HPDE6-E6E7 (cell line): ENCODE data around the gene FSD1L.

Source experiments
- DNase-seq: peaks from one replicate; pipeline ENCODE4 v3.0.0; 2011; ENCODE audit warnings: missing footprints; ENCODE audit errors: extremely low spot score

FSD1L gene

DNA sequence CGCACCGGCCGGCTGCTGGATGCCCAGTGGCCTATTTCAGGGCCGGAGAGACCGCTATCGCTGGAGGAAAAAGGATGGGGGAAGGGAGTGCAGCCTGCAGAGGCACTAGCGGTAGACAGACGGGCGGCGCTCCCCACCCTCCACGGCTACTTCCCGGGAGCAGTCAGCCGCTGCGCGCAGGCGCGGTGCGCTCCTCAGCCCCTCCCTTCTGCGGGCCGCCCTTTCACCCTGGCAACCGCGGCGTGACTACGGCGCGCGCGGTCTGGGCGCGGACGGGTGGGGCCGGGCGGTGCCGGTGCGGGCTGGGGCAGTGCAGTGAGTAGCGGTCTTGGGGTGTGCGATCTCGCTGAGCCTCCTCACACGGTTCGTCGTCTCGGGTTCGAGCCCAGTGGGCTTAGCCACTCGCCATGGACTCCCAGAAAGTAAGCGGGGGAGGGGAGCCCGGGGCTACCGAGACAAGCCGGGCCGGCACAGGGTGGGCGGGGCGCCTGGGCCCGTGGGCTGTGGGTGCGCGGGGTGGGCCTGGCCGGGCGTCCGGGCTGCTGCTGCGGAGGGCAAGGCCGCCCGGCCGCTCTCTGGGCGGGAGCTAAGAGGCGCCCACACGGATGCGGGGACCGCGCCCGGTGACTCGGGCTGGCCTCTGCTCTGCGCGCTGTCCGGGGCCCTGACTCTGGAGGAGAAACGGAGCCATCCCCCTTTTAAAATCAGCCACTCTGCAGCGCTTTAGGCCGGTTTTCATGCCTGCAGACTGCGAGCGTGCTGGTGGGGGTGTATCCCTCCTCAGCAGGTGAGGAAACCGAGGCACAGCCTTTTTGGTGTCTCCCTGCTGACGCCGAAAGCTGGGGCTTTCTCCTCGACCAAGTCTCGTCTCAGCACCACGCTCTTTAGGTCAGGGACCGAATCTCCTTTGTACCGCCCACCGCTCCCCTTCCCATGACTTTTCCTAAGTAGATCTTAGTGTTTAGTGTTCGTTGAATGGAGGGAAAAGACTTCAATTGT is at the start of gene FSD1L:
TSS of gene FSD1L (plus strand) at position 221 of the 999 bp plus-strand sequence. CDS start at position 408, 187 bp downstream.
- peak; percentile 89 for DNase-seq

DNA sequence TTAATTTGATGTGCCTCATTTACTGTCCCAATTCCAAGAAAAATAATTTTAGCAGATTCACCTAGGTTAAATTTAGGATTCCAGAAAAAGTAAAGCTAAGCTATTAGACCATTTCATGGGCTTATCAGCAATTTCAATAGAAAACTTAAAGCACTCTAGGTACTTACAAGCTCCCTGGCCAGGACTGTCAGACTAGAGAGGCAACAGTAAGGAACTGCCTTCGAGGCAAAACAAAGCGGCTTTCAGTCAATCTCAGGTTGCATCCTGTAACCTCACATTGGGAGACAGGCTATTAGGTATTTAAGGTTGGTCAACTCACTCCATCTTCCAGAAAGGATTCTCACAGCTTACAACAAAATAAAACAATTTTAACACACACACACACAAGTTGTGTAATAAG is 48.7 kb upstream of the FSD1L start:
- DNase-seq: no peak

DNA sequence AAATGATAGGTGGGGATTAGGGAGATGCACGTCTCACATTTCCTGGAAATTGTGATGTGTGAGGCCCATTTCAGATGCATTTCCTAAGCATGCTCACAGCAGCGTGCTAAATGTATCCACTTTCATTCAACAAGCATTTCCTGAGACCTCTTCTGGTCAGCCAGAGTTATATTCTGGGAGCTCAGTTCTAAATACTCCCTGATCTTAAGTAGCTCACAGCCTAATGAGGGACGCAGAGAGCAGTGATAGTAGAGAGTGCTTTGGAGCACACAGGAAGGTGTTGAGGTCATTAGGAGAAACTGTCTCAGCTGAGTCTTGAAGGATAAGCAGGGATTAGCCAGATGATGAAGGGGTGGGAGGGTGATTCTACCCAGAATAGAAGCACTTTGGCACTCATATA is 46.2 kb upstream of the FSD1L start:
- DNase-seq: no peak

DNA sequence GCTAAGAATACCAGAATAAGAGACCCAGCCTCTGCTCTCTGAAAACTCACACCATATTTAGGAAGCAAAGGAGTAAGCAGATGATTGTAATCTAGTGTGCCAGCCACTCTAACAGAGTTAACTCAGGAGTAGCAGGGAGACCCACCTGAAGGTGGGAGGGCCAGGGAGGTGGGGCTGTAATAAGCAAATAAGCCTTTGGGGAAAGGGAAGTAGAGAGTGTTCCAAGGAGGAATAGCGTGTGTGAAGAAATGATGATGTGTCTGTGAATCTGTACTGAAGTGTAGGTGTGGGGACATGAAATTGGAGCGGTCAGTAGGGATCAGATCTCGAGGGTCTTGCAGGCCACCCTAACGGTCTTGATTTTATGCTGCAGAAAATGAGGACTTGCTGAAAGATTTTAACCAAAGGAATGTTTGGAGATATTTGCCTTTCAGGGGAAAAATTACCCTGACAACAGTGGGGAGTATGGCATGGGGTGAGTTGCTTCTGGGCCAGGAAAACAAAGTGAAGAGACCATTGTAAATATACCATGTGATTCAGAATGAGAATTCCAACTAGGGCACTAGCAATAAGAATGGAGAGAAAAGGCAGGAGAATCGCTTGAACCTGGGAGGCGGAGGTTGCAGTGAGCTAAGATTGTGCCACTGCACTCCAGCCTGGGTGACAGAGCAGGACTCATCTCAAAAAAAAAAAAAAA is 44.1 kb upstream of the FSD1L start:
- no peak for DNase-seq

DNA sequence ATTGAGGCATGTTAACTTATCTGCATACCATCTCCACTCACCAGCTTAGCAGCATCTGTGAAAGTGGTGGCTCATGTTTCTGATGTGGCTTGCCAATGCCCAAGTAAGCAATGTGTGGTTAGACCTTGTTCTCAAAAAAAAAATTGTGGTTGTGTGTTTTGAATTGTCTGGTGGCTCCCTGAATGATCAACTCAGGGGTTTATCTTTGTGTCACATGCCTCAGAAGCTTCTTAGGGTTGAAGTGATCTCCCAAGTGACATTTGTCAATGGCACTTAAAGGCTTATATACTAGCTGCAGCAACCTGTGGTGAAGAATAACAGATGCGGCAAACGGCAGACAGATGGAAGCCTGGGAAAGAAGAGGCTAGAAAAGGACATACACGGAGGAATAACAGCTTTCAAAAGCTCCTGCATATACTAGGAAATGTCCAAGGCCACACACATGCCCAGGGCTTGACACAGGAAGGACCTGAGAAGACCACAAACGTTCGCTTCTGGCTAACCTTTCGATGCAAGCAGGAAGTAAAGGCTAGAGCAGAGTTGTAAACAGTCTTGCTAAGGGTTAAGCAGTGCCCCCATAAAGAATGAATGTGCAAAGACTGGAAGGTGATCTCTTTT is 42.2 kb upstream of the FSD1L start:
- no peak for DNase-seq

DNA sequence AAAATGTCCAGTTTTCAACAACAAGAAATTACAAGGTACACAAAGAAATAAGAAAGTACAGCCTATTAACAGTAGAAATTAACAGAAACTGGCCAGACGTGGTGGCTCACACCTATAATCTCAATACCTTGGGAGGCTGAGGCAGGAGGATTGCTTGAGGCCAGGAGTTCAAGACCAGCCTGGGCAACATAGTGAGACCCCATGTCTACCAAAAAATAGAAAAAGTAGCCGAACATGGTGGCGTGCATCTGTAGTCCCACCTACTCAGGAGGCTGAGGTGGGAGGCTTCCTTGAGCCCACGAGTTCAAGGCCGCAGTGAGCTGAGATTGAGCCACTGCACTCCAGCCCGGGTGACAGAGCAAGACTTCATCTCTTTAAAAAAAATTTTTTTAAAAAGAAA is 41.5 kb upstream of the FSD1L start:
- DNase-seq: no peak

DNA sequence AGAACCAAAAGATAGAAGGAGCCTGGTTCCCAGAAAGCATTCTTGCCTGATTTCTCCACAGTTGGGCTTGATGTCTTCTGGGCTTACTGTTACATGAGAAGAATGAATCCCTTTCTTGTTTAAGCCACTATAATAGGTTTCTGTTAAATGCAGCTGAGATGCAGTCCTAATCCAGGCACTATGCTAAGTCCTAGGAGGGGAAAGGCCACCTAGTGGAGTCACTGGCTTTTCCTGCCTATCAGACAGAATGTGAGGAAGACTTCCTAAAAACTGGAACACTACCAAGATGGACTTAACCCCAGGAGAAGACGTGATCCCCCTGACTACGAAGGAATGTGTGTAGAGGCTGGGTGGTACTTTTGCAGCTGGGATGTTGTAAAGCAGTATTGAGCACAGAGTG is 34.3 kb upstream of the FSD1L start:
- DNase-seq: no peak

DNA sequence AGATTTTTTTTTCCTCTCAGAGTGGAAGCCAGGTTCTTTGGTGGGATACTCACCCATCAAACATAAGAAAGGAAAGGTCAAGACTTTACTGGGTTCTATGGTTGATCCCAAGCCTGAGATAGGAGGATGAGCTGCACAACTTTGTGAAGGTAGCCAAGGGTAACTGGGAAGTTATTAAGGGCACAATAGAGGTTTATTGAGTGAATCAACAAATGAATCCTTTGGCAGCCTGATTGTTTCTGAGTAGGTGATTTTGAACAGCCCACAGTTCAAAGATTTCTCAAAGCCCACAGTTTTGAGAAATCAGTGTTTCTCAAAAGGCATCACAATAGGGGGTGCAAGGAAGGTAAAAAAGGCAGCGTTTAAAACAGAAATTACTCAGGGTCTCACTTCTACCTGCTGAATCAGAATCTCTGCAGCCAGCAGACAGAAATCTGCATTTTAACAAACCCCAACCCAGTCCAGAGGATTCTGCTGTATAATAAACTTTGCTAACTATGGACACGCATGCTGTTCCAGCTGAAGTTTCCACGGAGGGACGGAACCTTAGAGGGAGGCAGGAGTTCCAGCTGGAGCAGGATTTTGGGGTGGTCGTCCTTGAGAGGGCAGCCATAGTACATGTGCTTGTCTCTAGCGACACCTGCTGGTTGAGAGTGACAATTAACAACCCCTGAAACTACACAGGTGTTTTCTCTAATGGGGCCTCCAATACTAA is 32.7 kb upstream of the FSD1L start:
- peak; percentile 37 for DNase-seq

DNA sequence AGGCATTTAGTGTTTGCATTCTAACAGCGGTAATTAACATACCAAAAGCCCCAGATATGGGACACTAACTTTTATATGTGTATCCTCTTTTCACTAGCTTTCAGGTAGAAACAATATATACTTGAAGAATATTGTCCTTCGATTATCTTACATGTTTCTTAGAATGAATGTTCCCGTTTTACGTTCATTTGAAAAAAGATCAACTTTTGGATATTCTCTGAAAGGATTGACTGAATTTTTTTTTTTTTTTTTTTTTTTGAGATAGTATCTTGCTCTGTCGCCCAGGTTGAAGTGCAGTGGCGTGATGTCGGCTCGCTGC is 32.2 kb upstream of the FSD1L start:
- DNase-seq: no peak

DNA sequence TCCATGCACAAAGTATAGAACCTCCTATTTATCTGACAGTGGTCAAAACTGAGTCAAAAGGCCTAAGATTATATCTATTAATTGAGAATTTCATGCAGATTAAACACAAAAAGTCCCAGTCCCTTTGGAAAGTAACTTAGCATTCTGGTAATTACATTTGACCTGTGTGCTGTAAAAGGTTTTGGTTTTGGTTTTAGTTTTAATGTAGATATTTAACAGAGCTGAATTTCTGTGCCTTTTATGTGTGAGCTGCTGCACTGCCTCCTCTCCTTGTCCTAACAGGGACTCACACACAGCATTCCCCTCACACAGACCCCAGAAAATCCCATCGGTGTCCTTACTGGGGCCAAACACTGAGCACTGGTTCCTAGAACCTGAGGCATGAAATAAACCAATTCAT is 31.0 kb upstream of the FSD1L start:
- no peak for DNase-seq

DNA sequence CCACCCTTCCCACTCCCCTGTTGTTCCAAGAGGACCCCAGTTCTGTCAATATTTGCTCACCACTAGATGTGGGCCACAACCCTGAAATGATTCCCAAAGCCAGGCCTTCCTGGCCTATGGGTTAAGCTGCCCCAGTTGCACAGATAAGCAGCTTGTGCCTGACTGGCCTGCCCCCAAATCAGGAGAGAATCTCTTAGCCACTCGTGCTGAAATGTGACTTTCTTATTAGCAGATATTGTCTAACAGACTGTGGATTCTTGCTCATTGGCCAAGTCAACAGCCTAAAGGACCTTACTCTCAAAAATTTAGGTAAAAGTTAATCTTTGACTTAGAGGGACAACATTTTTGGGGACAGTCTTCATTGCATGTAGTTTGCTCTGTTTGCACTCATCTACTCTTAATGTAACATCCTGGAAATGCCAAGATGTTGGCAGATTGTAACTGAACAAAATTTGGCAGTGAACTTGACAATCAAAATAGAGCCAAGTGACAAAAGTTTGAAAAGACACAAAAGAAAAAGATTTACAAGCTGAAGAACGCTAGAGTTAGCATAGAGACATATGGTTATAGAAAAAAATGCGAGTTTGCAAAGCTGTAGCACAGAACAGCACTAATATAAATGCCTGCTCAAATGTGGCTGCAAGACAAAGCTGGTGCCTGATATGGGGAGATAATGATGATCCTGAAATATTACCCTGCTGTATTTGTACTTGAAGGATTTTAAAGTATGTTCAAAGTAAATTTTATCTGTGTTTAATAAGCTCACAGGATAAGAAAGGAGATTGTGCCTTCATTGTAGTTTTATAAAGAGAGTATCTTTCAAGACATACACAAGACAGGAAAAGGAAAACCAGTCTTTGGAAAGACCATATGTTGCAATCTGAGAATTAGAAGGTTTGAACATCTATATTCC is 29.0 kb upstream of the FSD1L start:
- DNase-seq: no peak

DNA sequence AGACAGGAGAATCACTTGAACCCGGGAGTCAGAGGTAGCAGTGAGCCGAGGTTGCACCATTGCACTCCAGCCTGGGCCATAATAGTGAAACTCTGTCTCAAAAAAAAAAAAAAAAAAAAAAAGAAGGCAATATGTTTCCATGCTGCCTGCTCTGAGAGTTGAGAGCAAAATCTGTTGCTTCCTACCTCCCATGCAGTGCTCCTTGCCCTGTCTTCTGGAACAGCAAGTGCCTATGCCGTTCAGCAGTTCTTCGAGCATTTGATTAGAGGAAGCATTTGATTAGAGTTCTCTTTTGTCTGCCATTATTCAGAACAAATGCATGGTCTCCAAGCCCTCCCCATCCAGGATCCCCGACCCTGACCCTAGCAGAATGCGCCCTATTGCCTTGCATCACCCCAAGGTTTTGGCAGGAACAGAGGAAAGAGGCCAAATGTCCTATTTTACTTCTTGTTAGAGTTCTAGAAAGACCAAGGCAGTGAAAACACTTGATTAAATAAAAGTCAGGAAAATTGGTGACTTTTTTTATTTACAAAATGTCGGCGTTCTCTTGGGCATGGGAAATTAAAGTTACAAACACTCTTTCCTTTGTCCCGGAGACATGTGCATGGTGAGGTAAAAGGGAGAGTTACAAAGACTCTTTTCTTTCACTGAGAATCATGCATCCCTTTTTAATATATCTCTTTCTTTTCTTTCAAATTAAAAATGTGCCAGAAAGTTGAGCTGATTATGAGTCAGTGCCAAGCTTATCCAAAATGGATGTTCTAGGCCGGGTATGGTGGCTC is 27.8 kb upstream of the FSD1L start:
- no peak for DNase-seq

DNA sequence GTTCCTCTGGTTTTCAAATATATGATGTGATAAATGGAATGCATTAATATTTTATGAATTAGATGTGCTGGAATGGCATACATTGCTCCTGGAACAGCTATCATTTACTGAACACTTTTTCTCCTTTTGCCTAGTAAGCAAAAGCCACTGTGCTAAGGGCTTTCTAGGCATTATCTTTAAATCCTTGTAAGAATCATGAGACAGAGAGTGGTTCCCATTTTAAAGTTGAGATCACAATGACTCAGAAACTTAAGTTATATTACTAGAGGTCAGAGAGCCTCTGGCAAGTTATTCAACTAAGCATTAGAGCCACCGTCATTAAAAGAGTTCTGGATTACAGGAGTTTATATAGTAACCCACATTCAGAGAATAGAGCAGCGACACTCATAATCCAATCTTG is 26.7 kb upstream of the FSD1L start:
- DNase-seq: no peak

DNA sequence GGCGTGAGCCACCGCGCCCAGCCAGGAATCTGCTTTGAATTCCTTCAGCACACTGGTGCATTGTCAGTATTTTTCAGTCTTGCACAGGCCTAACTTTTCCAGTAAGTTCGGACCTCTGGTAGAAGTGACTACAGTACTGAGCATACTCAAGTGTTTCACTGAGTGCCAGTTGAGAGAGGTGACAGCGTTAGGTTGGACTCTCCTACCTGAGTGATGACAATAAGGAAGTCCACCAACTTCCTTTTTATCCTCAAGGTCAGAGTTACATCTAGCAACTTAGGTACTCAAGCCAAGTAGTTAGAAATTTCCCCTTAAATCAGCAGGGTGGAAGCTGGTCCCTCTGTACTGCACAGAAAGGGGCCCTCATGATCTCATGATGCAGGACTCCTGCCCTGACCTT is 26.0 kb upstream of the FSD1L start:
- DNase-seq: no peak

DNA sequence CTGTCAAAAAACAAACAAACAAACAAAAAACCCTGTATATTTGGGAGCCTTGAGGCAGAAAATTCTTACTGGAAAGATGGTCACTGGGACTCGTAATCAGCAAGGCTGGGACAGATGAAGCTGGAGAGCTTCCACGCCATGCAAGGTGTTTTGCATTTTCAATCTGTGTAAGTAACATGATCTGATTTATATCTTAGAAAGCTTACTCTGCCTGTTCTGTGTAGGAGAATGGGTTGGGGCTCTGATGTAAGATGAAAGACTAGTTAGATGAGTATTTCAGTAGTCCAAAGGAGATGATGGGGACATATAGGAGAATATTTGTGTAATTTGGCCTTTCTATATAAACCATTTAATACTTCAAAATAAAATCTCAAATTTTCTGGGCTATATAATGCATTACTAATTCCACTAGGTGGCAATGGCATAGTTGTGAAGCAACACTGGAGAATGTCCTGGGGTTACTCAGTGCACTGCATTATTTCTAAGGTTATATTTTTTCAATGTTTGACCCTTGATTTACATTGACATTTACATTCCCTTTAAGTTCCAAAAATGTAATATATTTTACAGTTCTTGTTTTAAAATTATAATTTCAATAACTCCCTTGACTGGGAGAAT is 21.9 kb upstream of the FSD1L start:
- no peak for DNase-seq

DNA sequence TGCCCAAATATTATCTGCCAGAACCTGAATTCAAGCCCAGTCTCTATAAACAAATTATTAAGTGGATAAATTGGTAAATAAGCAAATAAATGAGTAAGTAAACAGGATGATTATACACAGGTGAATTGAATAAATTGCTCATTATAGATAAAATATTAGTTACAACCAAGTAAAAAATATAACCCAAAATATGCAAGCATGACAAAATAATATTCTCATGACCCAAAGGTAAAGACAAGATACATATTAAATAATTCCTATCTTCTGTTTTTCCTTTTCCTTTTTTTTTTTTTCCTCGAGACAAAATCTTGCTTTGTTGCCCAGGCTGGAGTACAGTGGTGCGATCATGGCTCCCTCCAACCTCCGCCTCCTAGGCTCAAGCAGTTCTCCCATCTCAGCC is 21.2 kb upstream of the FSD1L start:
- no peak for DNase-seq

DNA sequence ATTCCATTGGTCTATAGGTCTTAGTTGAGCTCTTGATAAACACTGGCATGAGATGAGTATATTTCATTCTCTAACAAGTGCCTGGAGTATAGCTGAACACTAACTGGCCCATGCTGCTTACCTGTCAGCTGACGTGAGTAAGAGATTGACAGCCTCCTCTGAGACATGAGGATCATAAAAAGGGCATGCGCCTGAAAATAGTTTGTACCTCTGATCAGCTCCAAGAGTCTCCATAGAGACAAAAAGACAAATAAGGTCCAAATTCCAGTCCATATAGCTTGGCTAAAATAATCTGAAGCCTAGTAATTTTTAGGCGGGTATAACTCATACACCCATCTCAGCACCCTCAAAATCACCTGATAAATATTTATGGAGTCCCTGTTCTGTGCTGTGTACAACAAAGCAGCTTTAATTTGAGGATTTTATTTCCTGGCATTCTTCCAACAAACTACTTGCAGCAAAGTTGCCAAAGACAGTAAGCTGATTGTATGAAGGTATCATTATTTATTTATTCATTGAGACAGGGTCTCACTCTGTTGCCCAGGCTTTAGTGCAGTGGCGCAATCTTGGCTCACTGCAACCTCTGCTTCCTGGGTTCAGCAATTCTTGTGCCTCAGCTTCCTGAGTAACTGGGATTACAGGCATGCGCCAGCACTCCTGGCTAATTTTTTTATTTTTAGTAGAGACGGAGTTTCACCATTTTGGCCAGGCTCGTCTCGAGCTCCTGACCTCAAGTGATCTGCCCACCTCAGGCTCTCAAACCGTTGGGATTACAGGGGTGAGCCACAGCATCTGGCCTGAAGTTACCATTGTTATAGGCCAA is 16.2 kb upstream of the FSD1L start:
- no peak for DNase-seq

DNA sequence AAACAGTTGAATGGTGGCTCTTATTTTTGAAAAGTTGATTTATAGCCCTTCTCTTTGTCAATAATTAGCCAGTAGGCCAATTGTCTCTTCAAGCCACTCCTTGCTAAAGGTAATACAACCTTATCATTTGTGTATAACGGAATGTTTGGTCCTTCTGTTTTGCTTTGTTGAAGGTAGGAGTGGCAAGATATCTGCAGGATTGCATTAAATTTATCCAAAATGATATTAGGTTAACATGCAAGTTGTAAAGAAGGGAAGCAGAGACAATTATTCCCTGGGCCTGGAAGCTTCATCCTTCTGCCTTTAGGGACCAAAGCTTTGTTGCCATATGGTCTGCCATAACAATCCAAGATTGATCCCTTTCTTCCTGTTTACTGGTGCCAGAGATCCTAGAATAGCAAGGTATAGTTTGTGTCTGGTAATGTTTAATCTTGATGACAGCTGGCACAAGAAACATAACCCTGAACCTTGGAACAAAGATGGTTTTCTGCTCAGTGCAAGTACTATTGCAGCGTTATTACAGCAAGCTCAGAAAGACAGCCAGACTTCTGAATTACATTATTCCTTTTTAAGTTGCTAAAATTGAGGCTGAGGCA is 15.5 kb upstream of the FSD1L start:
- DNase-seq: no peak
